NCI-H82 treated with DMSO at 0.1 percent for 48 hours (cell line): Measurements from ENCODE around the gene C1QTNF8.

Experiments
- DNase-seq: peaks from one replicate; lab custom pipeline; 2025; ENCODE audit not compliant: unreplicated experiment; lab: John Stamatoyannopoulos, UW

Gene C1QTNF8

GRCh38 chr16:1047801-1048200, 48.2 kb downstream of the C1QTNF8 start:
- DNase-seq, result no peak

GRCh38 chr16:1047123-1047522, 48.9 kb downstream of the C1QTNF8 start:
- no peak for DNase-seq

- DNase-seq, result no peak
These were observed 49.8 kb downstream of the C1QTNF8 start for GRCh38 chr16:1045993-1046911.

GRCh38 chr16:1045310-1045992, 50.6 kb downstream of the C1QTNF8 start:
- no peak for DNase-seq

- DNase-seq, result no peak
These were observed 51.4 kb downstream of the C1QTNF8 start for GRCh38 chr16:1044460-1045309.

GRCh38 chr16:1043881-1044451, 52.1 kb downstream of the C1QTNF8 start:
- DNase-seq, result no peak

- DNase-seq, result no peak
These were observed 53.2 kb downstream of the C1QTNF8 start for GRCh38 chr16:1042866-1043265.

GRCh38 chr16:1042049-1042744, 53.8 kb downstream of the C1QTNF8 start:
- no peak for DNase-seq

GRCh38 chr16:1040346-1040745, 55.7 kb downstream of the C1QTNF8 start:
- no peak for DNase-seq

- no peak for DNase-seq
These were observed 56.3 kb downstream of the C1QTNF8 start for GRCh38 chr16:1039762-1040161.

GRCh38 chr16:1038932-1039331, 57.1 kb downstream of the C1QTNF8 start:
- no peak for DNase-seq
